ENCODE measurements around the gene CNIH4.

- TF ChIP-seq CTCF (IDR thresholded peaks at IDR 0.05; ENCODE audit: insufficient read depth, low read length) (no peak), GABPA (IDR thresholded peaks at IDR 0.05; ENCODE audit: low read depth) (no peak), POLR2AphosphoS5 (IDR thresholded peaks at IDR 0.05; ENCODE audit: low read depth) (no peak)
- TF ChIP-seq, protein P1, sequence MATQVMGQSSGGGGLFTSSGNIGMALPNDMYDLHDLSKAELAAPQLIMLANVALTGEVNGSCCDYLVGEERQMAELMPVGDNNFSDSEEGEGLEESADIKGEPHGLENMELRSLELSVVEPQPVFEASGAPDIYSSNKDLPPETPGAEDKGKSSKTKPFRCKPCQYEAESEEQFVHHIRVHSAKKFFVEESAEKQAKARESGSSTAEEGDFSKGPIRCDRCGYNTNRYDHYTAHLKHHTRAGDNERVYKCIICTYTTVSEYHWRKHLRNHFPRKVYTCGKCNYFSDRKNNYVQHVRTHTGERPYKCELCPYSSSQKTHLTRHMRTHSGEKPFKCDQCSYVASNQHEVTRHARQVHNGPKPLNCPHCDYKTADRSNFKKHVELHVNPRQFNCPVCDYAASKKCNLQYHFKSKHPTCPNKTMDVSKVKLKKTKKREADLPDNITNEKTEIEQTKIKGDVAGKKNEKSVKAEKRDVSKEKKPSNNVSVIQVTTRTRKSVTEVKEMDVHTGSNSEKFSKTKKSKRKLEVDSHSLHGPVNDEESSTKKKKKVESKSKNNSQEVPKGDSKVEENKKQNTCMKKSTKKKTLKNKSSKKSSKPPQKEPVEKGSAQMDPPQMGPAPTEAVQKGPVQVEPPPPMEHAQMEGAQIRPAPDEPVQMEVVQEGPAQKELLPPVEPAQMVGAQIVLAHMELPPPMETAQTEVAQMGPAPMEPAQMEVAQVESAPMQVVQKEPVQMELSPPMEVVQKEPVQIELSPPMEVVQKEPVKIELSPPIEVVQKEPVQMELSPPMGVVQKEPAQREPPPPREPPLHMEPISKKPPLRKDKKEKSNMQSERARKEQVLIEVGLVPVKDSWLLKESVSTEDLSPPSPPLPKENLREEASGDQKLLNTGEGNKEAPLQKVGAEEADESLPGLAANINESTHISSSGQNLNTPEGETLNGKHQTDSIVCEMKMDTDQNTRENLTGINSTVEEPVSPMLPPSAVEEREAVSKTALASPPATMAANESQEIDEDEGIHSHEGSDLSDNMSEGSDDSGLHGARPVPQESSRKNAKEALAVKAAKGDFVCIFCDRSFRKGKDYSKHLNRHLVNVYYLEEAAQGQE (IDR thresholded peaks at IDR 0.05; ENCODE audit: insufficient replicate concordance, low read depth) = no peak
Measured at GRCh38 chr1:224329484-224329841, 27.2 kb upstream of the CNIH4 start.

Data from HL-60 (cell line).